ENCODE measurements around the gene KCNK6. TPM values are rescaled to one million over a fixed set of nuclear protein-coding genes. Genes with fewer than 3 reads are reported as not detected.
A peak's percentile ranks its signal among the peaks of the same experiment; 100 is the strongest.

Gene KCNK6
- total RNA-seq, 1 experiment from 2014 or later = 6.5 TPM

- peak within 1 kb of the TSS; percentile 84 to 95 (median 91) for H3K27ac Mint-ChIP-seq
- peaks cover 16 to 30% of the 10 kb centered on the region in 2 experiments for H3K4me1 Mint-ChIP-seq
- Histone ChIP-seq H2AFZ (ENCODE audit: low read length) (peak within 1 kb of the TSS; percentile 75), H3K79me1 (ENCODE audit: insufficient read depth, low read depth, low read length, poor library complexity, severe bottlenecking) (no peaks in the 10 kb centered on the region), H3K14ac (ENCODE audit: insufficient read depth, low read length) (peak within 1 kb of the TSS; percentile 32; the same call in 1 of the 2 replicates), H3K27ac (ENCODE audit: insufficient read length, low read depth, low read length) (peak within 1 kb of the TSS; percentile 38), H4K8ac (replicated peaks; ENCODE audit: insufficient read length, low read depth, low read length) (no peak within 1 kb of the TSS), H3K4ac (ENCODE audit: low read depth, low read length) (no peak within 1 kb of the TSS; the same call in 1 of the 2 replicates), H3K56ac (ENCODE audit: insufficient read length, low read depth, low read length) (no peak within 1 kb of the TSS), H3T11ph (ENCODE audit: low read length) (no peak within 1 kb of the TSS), H3K79me2 (ENCODE audit: insufficient read depth, low read length) (no peaks in the 10 kb centered on the region), H2BK15ac (ENCODE audit: low read depth, low read length) (no peak within 1 kb of the TSS), H2BK120ac (ENCODE audit: low read depth, low read length, poor library complexity, severe bottlenecking) (no peak within 1 kb of the TSS), H3K27me3 (ENCODE audit: insufficient read depth, low read length) (peaks cover 9% of the 10 kb centered on the region; the same call in 1 of the 2 replicates), H3K23ac (ENCODE audit: insufficient read length, low read depth, low read length) (no peak within 1 kb of the TSS), H2BK20ac (ENCODE audit: low read depth, low read length, poor library complexity, severe bottlenecking) (no peak within 1 kb of the TSS), H2AK5ac (ENCODE audit: insufficient read length, low read length) (no peak within 1 kb of the TSS), H4K5ac (ENCODE audit: insufficient read length, low read depth, low read length) (no peak within 1 kb of the TSS), H4K91ac (ENCODE audit: insufficient read length, low read depth, low read length) (no peak within 1 kb of the TSS), H4K20me1 (ENCODE audit: control insufficient read depth, insufficient read depth, insufficient read length) (no peaks in the 10 kb centered on the region), H3K4me2 (ENCODE audit: insufficient read depth, insufficient read length, low read length) (peak within 1 kb of the TSS; percentile 65), H3K9me3 (ENCODE audit: control insufficient read depth, low read depth, low read length) (no peaks in the 10 kb centered on the region), H2BK5ac (ENCODE audit: insufficient read length, low read length) (no peak within 1 kb of the TSS), H3K18ac (ENCODE audit: insufficient read length, low read depth, low read length) (peak within 1 kb of the TSS; percentile 53), H3K4me1 (ENCODE audit: insufficient read depth, low read length) (no peaks in the 10 kb centered on the region; the same call in 1 of the 2 replicates), H3K23me2 (ENCODE audit: insufficient read length, low read depth, low read length, poor library complexity, severe bottlenecking) (peaks cover 20% of the 10 kb centered on the region), H3K9ac (ENCODE audit: extremely low read depth, insufficient read length, low read length) (peak within 1 kb of the TSS; percentile 21), H2BK12ac (ENCODE audit: insufficient read length, low read depth, low read length) (no peak within 1 kb of the TSS)
- peak within 1 kb of the TSS; percentile 83 to 91 for H3K4me3 Mint-ChIP-seq
- WGBS (ENCODE audit: extremely low coverage, insufficient read length, low lambda C conversion rate) = no CpG with 5 or more reads among the region's 64 CpGs
- peak; percentile 99 for DNase-seq
- H3K9me3 Mint-ChIP-seq = no peaks in the 10 kb centered on the region; a peak in 1 of 5 replicates
- peaks cover 42% of the 10 kb centered on the region for H3K27me3 Mint-ChIP-seq (ENCODE audit: low read depth)
- no peak for TF ChIP-seq CTCF (conservative IDR thresholded peaks at IDR 0.05)
- no peaks in the 10 kb centered on the region for H3K36me3 Mint-ChIP-seq (ENCODE audit: insufficient read depth in 1 of 3, low read depth in 3 of 3)
Observed at GRCh38 chr19:38315657-38316476, 3.8 kb upstream of the KCNK6 start, which contains the start of gene YIF1B. Gene YIF1B, minus strand, starts transcription at chr19:38315947. Its CDS starts 30 bp downstream, at chr19:38315917.

Measured in H9 (cell line).